Measurements from ENCODE around the gene TRIM40. TPM values are rescaled to one million over a fixed set of nuclear protein-coding genes. Genes with fewer than 3 reads are reported as not detected.

The TRIM40 gene
- total RNA-seq, 4 donors from 2014 or later, result 10.9 to 13.7 (median 12.7) TPM; not detected in 1

DNA sequence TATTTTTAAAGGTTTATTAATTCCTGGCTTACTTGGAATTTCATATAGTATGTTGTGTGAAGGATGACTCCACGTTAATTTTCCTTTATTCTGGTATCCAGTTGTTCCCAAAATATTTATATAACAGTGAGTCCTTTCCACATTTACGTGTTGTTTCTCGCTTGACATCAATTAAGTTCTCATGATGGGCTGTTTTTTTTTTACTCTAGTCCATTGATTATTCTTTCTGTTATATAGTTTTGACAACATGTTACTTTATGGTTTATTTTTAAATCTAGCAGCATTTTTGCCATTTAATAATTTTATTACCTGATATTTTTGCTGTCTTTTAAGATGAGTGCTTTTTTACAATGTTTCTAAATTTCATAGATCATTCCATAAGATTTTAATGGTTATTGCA is 6.7 kb downstream of the TRIM40 start:
- DNase-seq, result no peak
- TF ChIP-seq, protein P1, sequence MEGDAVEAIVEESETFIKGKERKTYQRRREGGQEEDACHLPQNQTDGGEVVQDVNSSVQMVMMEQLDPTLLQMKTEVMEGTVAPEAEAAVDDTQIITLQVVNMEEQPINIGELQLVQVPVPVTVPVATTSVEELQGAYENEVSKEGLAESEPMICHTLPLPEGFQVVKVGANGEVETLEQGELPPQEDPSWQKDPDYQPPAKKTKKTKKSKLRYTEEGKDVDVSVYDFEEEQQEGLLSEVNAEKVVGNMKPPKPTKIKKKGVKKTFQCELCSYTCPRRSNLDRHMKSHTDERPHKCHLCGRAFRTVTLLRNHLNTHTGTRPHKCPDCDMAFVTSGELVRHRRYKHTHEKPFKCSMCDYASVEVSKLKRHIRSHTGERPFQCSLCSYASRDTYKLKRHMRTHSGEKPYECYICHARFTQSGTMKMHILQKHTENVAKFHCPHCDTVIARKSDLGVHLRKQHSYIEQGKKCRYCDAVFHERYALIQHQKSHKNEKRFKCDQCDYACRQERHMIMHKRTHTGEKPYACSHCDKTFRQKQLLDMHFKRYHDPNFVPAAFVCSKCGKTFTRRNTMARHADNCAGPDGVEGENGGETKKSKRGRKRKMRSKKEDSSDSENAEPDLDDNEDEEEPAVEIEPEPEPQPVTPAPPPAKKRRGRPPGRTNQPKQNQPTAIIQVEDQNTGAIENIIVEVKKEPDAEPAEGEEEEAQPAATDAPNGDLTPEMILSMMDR (IDR thresholded peaks at IDR 0.05), result no peak
- no peak for TF ChIP-seq POLR2A (IDR thresholded peaks at IDR 0.05)
- H3K36me3 ChIP-seq, result peaks cover 0 to 8% (median 0%) of the 10 kb centered on the region in 3 donors
- H3K27ac ChIP-seq, result no peak overlapping the region
- H3K9me3 ChIP-seq, result no peaks in the 10 kb centered on the region
- H3K4me3 ChIP-seq, result no peak overlapping the region
- H3K27me3 ChIP-seq, result no peaks in the 10 kb centered on the region
- H3K4me1 ChIP-seq, result peaks cover 0 to 8% (median 0%) of the 10 kb centered on the region in 4 donors

DNA sequence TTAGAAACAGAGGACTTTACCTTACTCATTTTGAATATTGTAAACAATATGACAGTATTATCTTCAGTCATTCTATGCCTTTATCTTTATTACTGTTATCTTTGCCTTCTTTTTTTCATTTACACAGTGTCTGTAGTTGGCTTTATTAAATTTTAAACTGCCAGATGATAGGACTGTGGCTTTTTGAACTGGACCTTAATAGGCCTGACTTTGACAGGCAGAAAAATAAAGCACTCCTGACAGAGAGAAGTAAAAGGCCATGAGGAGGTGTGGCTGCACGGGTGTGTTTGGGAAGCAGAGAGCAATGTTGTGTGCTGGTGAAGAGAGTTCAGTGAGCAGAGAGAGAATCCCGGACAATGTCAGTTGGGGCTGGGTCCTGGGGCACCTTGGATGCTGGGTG is 7.8 kb downstream of the TRIM40 start:
- peaks cover 0 to 8% (median 0%) of the 10 kb centered on the region in 3 donors for H3K36me3 ChIP-seq
- no peaks in the 10 kb centered on the region for H3K27me3 ChIP-seq
- H3K4me1 ChIP-seq, result peaks cover 0 to 8% (median 0%) of the 10 kb centered on the region in 4 donors
- no peak overlapping the region for H3K4me3 ChIP-seq
- no peak for DNase-seq
- peak overlapping the region in 1 of 4 donors; percentile 33 for H3K27ac ChIP-seq
- TF ChIP-seq, protein P1 (IDR thresholded peaks at IDR 0.05), result no peak
- TF ChIP-seq POLR2A (IDR thresholded peaks at IDR 0.05), result no peak
- no peaks in the 10 kb centered on the region for H3K9me3 ChIP-seq

DNA sequence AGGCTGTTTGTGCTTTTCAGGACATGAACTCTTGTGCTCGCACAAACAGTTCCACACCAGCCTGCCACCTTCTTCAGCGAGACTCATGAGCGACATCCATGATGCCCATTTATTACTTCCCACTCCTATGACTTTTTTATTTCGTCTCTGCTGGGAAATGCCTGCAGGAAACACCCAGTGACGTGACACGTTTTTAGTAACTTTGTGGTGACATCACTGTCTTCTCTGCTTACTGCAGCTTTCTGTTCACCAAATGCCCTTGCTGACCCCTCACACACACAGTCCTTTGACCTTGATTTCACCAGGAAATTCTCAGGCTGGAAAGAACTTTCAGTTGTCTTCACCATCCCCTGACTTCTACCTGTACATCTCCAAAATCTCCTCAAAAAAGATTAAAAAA is 8.9 kb downstream of the TRIM40 start:
- no peak for DNase-seq
- Histone ChIP-seq H3K4me1 (peaks cover 0 to 8% (median 0%) of the 10 kb centered on the region in 4 donors), H3K27ac (no peak overlapping the region), H3K4me3 (no peak overlapping the region), H3K36me3 (peaks cover 0 to 8% (median 0%) of the 10 kb centered on the region in 3 donors), H3K27me3 (no peaks in the 10 kb centered on the region), H3K9me3 (no peaks in the 10 kb centered on the region)
- TF ChIP-seq, protein P1 (IDR thresholded peaks at IDR 0.05), result no peak
- no peak for TF ChIP-seq POLR2A (IDR thresholded peaks at IDR 0.05)

DNA sequence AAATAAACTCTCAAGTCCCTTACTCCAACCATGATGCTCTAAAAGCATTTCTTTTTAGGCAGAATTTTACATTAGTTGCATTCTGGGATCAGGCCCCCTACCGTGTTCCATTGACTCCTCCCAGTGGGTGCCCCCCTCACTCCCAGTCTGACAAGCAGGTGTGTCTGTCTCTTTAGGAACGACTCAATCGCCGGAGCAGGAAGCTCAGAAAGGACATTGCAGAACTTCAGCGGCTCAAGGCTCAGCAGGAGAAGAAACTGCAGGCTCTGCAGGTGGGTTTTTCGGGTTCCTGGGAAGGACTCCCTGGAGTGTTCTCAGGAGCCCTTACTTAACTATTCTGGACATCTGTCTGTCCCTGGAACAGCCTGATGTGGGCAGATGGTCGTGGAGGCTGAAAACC is 9.9 kb downstream of the TRIM40 start:
- no peak for DNase-seq
- TF ChIP-seq, protein P1 (IDR thresholded peaks at IDR 0.05), result no peak
- no peak for TF ChIP-seq POLR2A (IDR thresholded peaks at IDR 0.05)
- no peak overlapping the region for H3K27ac ChIP-seq
- H3K36me3 ChIP-seq, result peaks cover 0 to 8% (median 0%) of the 10 kb centered on the region in 3 donors
- H3K9me3 ChIP-seq, result no peaks in the 10 kb centered on the region
- H3K4me1 ChIP-seq, result peaks cover 0 to 8% (median 0%) of the 10 kb centered on the region in 4 donors
- no peak overlapping the region for H3K4me3 ChIP-seq
- H3K27me3 ChIP-seq, result no peaks in the 10 kb centered on the region

DNA sequence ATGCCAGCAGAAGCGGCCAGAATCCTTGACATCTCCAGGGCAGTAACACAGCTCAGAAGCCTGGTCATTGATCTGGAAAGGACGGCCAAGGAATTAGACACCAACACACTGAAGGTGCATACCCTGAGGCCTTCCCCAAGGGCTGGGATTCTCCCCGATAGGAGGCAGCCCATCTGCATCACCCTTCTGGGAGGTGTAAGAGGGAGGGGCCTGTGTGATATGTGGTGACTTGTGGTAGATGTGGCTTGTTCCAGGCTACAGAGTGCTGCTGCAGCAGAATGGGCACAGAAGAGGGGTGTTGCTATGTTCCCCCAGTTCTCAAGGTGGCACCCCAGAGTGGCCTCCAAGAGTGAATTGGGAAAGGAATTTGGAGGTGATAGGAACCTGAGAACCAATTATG is 11.2 kb downstream of the TRIM40 start:
- peaks cover 0 to 8% (median 0%) of the 10 kb centered on the region in 3 donors for H3K36me3 ChIP-seq
- no peak overlapping the region for H3K4me3 ChIP-seq
- H3K4me1 ChIP-seq, result peaks cover 0 to 8% (median 0%) of the 10 kb centered on the region in 4 donors
- no peak overlapping the region for H3K27ac ChIP-seq
- no peak for DNase-seq
- H3K27me3 ChIP-seq, result no peaks in the 10 kb centered on the region
- no peaks in the 10 kb centered on the region for H3K9me3 ChIP-seq
- TF ChIP-seq POLR2A (IDR thresholded peaks at IDR 0.05), result no peak

DNA sequence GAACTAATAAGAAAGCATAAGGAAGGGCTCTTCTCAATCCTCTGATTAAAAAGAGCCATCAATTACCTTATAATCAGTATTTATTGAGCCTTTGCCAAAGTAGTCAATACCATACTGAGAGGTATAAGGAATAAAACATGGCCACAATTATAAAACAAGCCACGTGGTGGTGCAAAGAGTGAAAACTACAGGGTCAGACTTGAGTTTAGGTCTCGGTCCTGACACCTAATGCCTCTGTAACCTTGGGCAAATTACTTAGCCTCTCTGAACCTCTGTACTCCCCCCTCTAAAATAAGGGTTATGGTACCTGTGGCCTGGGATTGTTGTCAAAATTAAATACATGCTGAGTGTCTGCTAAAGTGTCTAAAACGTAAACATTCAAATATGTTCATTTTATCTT is 13.3 kb downstream of the TRIM40 start:
- Histone ChIP-seq H3K27me3 (no peaks in the 10 kb centered on the region), H3K9me3 (no peaks in the 10 kb centered on the region), H3K4me1 (peaks cover 0 to 11% (median 0%) of the 10 kb centered on the region in 4 donors), H3K36me3 (peaks cover 0 to 8% (median 0%) of the 10 kb centered on the region in 3 donors), H3K4me3 (no peak overlapping the region), H3K27ac (no peak overlapping the region)
- DNase-seq, result no peak
- TF ChIP-seq, protein P1 (IDR thresholded peaks at IDR 0.05), result peak in 1 of 6 experiments; percentile 12
- TF ChIP-seq POLR2A (IDR thresholded peaks at IDR 0.05), result no peak
